IMR-90 (cell line): ENCODE results near the gene FAF2. TPM values are rescaled to one million over a fixed set of nuclear protein-coding genes. Genes with fewer than 3 reads are reported as not detected.

Experiments
- ATAC-seq: fragments of 200-7000 bp; cut with Tn5 transposase; 2 replicates; pipeline ENCODE4 v1.9.1; 2020; ENCODE audit warnings: low read depth, mild to moderate bottlenecking, moderate library complexity
- BruUV-seq: library from RNA; stranded (reverse); fragments of 400-500 nt; replicated peaks from 2 replicates; lab custom pipeline; 2021; lab: Mats Ljungman, UMichigan
- CTCF ChIA-PET: fragments of 300-600 bp; formaldehyde crosslinking; extraction: SDS; loops from one replicate; lab custom pipeline; 2021; ENCODE audit warnings: antibody characterized with exemption; lab: Yijun Ruan, JAX
- POLR2A ChIA-PET: fragments of 300-600 bp; sonication (Branson Sonifier 250); formaldehyde crosslinking; loops from one replicate; lab custom pipeline; 2022; ENCODE audit warnings: antibody characterized with exemption; ENCODE audit not compliant: unreplicated experiment; lab: Charles Lee
- DNase-seq: peaks from one replicate; pipeline ENCODE4 v3.0.0; 2013
- H2AFZ ChIP-seq: replicated peaks from 2 replicates; pipeline ENCODE3; 2013; ENCODE audit warnings: low read length, mild to moderate bottlenecking; ENCODE audit not compliant: poor library complexity
- H2AK5ac ChIP-seq: 2 replicates; pipeline ENCODE4 v1.6.1; 2013; ENCODE audit warnings: low read depth, low read length, inconsistent platforms
- H2AK9ac ChIP-seq: replicated peaks from 2 replicates; pipeline ENCODE3; 2013; ENCODE audit warnings: mild to moderate bottlenecking, low read depth, low read length, moderate library complexity; ENCODE audit not compliant: poor library complexity
- H2BK120ac ChIP-seq: 2 replicates; pipeline ENCODE4 v1.6.1; 2013; ENCODE audit warnings: low read depth, low read length, inconsistent platforms
- H2BK15ac ChIP-seq: 3 replicates; pipeline ENCODE4 v1.6.1; 2013; ENCODE audit warnings: low read depth, low read length, inconsistent platforms
- H2BK20ac ChIP-seq: 2 replicates; pipeline ENCODE4 v1.6.1; 2013; ENCODE audit warnings: low read depth, mild to moderate bottlenecking, inconsistent platforms, low read length, moderate library complexity
- H2BK5ac ChIP-seq: 2 replicates; pipeline ENCODE4 v1.6.1; 2013; ENCODE audit warnings: mild to moderate bottlenecking, low read depth, low read length, inconsistent platforms; ENCODE audit not compliant: poor library complexity, severe bottlenecking
- H3K14ac ChIP-seq: replicated peaks from 2 replicates; pipeline ENCODE4 v1.6.1; 2013; ENCODE audit warnings: low read depth, low read length, inconsistent platforms
- H3K18ac ChIP-seq: 2 replicates; pipeline ENCODE4 v1.6.1; 2013; ENCODE audit warnings: low read depth, low read length, control low read depth
- H3K23ac ChIP-seq: 2 replicates; pipeline ENCODE4 v1.6.1; 2013; ENCODE audit warnings: low read depth, low read length, inconsistent platforms
- H3K27ac ChIP-seq: 2 replicates; pipeline ENCODE4 v1.5.1; 2013; ENCODE audit warnings: mild to moderate bottlenecking, control low read depth, low read length; ENCODE audit not compliant: insufficient read depth
- H3K27me3 ChIP-seq: 2 replicates; pipeline ENCODE4 v1.6.1; 2013; ENCODE audit warnings: low read length; ENCODE audit not compliant: control insufficient read depth, insufficient read depth
- H3K36me3 ChIP-seq: 2 replicates; pipeline ENCODE4 v1.6.1; 2013; ENCODE audit warnings: low read length, mixed read lengths; ENCODE audit not compliant: control insufficient read depth, insufficient read depth
- H3K4ac ChIP-seq: 2 replicates; pipeline ENCODE4 v1.6.1; 2013; ENCODE audit warnings: low read depth, low read length, inconsistent platforms
- H3K4me1 ChIP-seq: 2 replicates; pipeline ENCODE4 v1.6.1; 2013; ENCODE audit warnings: low read length, mixed read lengths; ENCODE audit not compliant: control insufficient read depth, insufficient read depth
- H3K4me2 ChIP-seq: 2 replicates; pipeline ENCODE4 v1.6.1; 2013; ENCODE audit warnings: low read depth, mild to moderate bottlenecking, control low read depth, low read length, moderate library complexity
- H3K4me3 ChIP-seq: 2 replicates; pipeline ENCODE4 v1.5.1; 2013; ENCODE audit warnings: low read depth, mild to moderate bottlenecking, control low read depth, low read length, moderate library complexity; ENCODE audit not compliant: insufficient read depth
- H3K56ac ChIP-seq: 2 replicates; pipeline ENCODE4 v1.6.1; 2013; ENCODE audit warnings: low read length, inconsistent platforms; ENCODE audit not compliant: insufficient read depth; ENCODE audit errors: extremely low read depth
- H3K79me1 ChIP-seq, 2 experiments: 2 replicates each; pipeline ENCODE4 v1.6.1; 2013; ENCODE audit warnings: low read length in 2 of 2, inconsistent platforms in 1 of 2, low read depth in 1 of 2
- H3K9ac ChIP-seq: 2 replicates; pipeline ENCODE4 v1.6.1; 2013; ENCODE audit warnings: low read depth, low read length, control low read depth
- H3K9me1 ChIP-seq: 2 replicates; pipeline ENCODE4 v1.6.1; 2013; ENCODE audit warnings: low read length, inconsistent platforms; ENCODE audit not compliant: insufficient read depth
- H3K9me3 ChIP-seq: 2 replicates; pipeline ENCODE4 v1.6.1; 2013; ENCODE audit warnings: low read length; ENCODE audit not compliant: control insufficient read depth, insufficient read depth
- H4K20me1 ChIP-seq: 2 replicates; pipeline ENCODE4 v1.6.1; 2013; ENCODE audit warnings: low read length, inconsistent platforms; ENCODE audit not compliant: insufficient read depth
- H4K5ac ChIP-seq: 2 replicates; pipeline ENCODE4 v1.6.1; 2013; ENCODE audit warnings: mild to moderate bottlenecking, low read depth, low read length, control low read depth
- H4K8ac ChIP-seq, 2 experiments: 2 replicates each; pipeline ENCODE4 v1.6.1; 2013; ENCODE audit warnings: low read depth in 2 of 2, low read length in 2 of 2, control low read depth in 1 of 2, inconsistent platforms in 1 of 2
- H4K91ac ChIP-seq: 2 replicates; pipeline ENCODE4 v1.6.1; 2013; ENCODE audit warnings: low read depth, low read length, inconsistent platforms; ENCODE audit not compliant: insufficient read depth
- CHD1 ChIP-seq: IDR thresholded peaks from 2 replicates; pipeline ENCODE4 v1.6.1; 2012; ENCODE audit warnings: low read depth, low read length, improper control_type of control experiment
- MAFK ChIP-seq: IDR thresholded peaks from 2 replicates; pipeline ENCODE4 v1.6.1; 2012; ENCODE audit warnings: low read depth, low read length, improper control_type of control experiment
- MAZ ChIP-seq: IDR thresholded peaks from 2 replicates; pipeline ENCODE4 v1.6.1; 2012; ENCODE audit warnings: low read depth, mild to moderate bottlenecking, low read length, improper control_type of control experiment, moderate library complexity, borderline replicate concordance
- MXI1 ChIP-seq: IDR thresholded peaks from 2 replicates; pipeline ENCODE4 v1.6.1; 2012; ENCODE audit warnings: low read depth, mild to moderate bottlenecking, low read length, moderate library complexity, borderline replicate concordance
- POLR2A ChIP-seq: IDR thresholded peaks from 2 replicates; pipeline ENCODE4 v1.6.1; 2012; ENCODE audit warnings: mild to moderate bottlenecking, low read depth, low read length
- RCOR1 ChIP-seq: IDR thresholded peaks from 2 replicates; pipeline ENCODE4 v1.6.1; 2012; ENCODE audit warnings: mild to moderate bottlenecking, low read length, improper control_type of control experiment; ENCODE audit not compliant: insufficient replicate concordance
- WGBS, 2 experiments: methylation state at CpG; one replicate each; pipeline versions ENCODE4 v1.1.5 to v1.1.7; 2013; ENCODE audit warnings: missing lambda C conversion rate in 2 of 2; ENCODE audit not compliant: insufficient read length in 1 of 2; ENCODE audit errors: extremely low coverage in 2 of 2; 5-methylcytosine and 5-hydroxymethylcytosine counted together
- dilution Hi-C: fragments of 300-500 bp; cut with HindIII; formaldehyde crosslinking; loops from one replicate; pipeline ENCODE4 v1.14.3; 2018; ENCODE audit warnings: low sequenced_read_pairs; ENCODE audit not compliant: unreplicated experiment
- in situ Hi-C: fragments of 300-500 bp; cut with MboI; formaldehyde crosslinking; loops from 3 replicates; pipeline ENCODE4 v1.14.3; 2019; ENCODE audit warnings: low sequenced_read_pairs, inconsistent platforms, mixed read lengths
- intact Hi-C: fragments of 100-400 bp; cut with micrococcal nuclease; formaldehyde crosslinking; loops from 2 replicates; pipeline ENCODE4 v1.10.0; 2022
- polyA plus RNA-seq, 3 experiments: library from polyadenylated mRNA; depleted of rRNA; stranded (reverse); fragments of >200 nt; gene quantifications; 2 replicates each; pipeline ENCODE4 v1.2.3, GENCODE V29; 2012; ENCODE audit warnings: low replicate concordance in 1 of 3
- total RNA-seq: library from RNA; depleted of rRNA; stranded (reverse); fragments of >200 nt; gene quantifications from 2 replicates; pipeline ENCODE4 v1.2.3, GENCODE V29; 2012
- TF ChIP-seq, protein P1 (sequence below): conservative IDR thresholded peaks from 2 replicates; pipeline ENCODE4 v1.5.1; 2012; ENCODE audit warnings: mild to moderate bottlenecking, low read depth, low read length, improper control_type of control experiment

The FAF2 gene
- total and polyA plus RNA-seq, 2 of the 4 experiments (the other 2 are of a cell fraction) = 32.9 to 47.0 TPM

DNA sequence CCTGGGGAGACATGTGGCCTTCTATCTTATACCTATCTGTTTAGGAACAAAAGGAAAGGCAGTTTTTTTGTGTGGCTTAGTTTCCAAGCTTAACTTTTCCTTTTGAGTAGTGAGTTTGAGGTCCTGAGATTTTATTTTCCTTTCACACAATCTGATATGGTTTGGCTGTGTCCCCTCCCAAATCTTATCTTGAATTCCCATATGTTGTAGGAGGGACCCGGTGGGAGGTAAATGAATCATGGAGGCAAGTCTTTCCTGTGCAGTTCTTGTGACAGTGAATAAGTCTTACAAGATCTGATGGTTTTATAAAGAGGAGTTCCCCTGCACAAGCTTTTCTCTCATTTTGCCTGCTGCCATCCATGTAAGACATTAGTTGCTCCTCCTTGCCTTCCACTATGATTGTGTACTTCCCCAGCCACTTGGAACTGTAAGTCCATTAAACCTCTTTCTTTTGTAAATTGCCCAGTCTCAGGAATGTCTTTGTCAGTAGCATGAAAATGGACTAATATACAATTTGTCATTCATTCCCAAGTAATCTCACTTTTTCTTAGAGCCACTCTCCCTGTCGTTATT lies 27.1 kb upstream of the FAF2 start:
- H3K4ac ChIP-seq = no peak overlapping the region
- H3K4me3 ChIP-seq = no peak overlapping the region
- intact Hi-C loops (no loop called here), in situ Hi-C loops (no loop called here), dilution Hi-C loops (no loop called here)
- no peaks in the 10 kb centered on the region for H3K9me1 ChIP-seq
- BruUV-seq = no TSS peak
- no peak overlapping the region for H2BK15ac ChIP-seq
- H3K27me3 ChIP-seq = peaks cover 3% of the 10 kb centered on the region; the same call in 1 of the 2 replicates
- 0 out of 4 replicates have a peak, but pooled peaks cover 0 to 1% of the 10 kb centered on the region in 2 experiments for H3K79me1 ChIP-seq
- no peak for DNase-seq
- H3K23ac ChIP-seq = no peak overlapping the region
- ChIA-PET POLR2A (no interaction called here), CTCF (interaction anchor here (0.5 kb wide), 1 partner anchor 232 kb away, joined by 3 read pairs; no protein-coding TSS in a partner anchor)
- no peak overlapping the region; the same call in 1 of the 2 replicates for H4K5ac ChIP-seq
- H3K27ac ChIP-seq = no peak overlapping the region
- no peak overlapping the region for H2BK5ac ChIP-seq
- no peaks in the 10 kb centered on the region for H3K36me3 ChIP-seq
- H2BK120ac ChIP-seq = no peak overlapping the region
- H2AK9ac ChIP-seq = no peak overlapping the region
- H2AFZ ChIP-seq = no peak overlapping the region
- TF ChIP-seq MAZ (no peak), POLR2A (no peak), MAFK (no peak), CHD1 (no peak), MXI1 (no peak), RCOR1 (no peak)
- TF ChIP-seq, protein P1, sequence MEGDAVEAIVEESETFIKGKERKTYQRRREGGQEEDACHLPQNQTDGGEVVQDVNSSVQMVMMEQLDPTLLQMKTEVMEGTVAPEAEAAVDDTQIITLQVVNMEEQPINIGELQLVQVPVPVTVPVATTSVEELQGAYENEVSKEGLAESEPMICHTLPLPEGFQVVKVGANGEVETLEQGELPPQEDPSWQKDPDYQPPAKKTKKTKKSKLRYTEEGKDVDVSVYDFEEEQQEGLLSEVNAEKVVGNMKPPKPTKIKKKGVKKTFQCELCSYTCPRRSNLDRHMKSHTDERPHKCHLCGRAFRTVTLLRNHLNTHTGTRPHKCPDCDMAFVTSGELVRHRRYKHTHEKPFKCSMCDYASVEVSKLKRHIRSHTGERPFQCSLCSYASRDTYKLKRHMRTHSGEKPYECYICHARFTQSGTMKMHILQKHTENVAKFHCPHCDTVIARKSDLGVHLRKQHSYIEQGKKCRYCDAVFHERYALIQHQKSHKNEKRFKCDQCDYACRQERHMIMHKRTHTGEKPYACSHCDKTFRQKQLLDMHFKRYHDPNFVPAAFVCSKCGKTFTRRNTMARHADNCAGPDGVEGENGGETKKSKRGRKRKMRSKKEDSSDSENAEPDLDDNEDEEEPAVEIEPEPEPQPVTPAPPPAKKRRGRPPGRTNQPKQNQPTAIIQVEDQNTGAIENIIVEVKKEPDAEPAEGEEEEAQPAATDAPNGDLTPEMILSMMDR = no peak
- ATAC-seq = no peak
- H2AK5ac ChIP-seq = no peak overlapping the region
- no peak overlapping the region for H3K18ac ChIP-seq
- peaks cover 2% of the 10 kb centered on the region; the same call in 1 of the 2 replicates for H3K9me3 ChIP-seq
- no peak overlapping the region for H2BK20ac ChIP-seq
- H3K4me1 ChIP-seq = peaks cover 5% of the 10 kb centered on the region; the same call in 1 of the 2 replicates
- H3K14ac ChIP-seq = no peak overlapping the region
- H4K91ac ChIP-seq = no peak overlapping the region
- no peak overlapping the region for H4K8ac ChIP-seq
- H4K20me1 ChIP-seq = no peaks in the 10 kb centered on the region
- WGBS, 2 experiments = no CpG with 5 or more reads among the region's 2 CpGs
- H3K56ac ChIP-seq = no peak overlapping the region
- no peak overlapping the region for H3K4me2 ChIP-seq
- no peak overlapping the region for H3K9ac ChIP-seq
